HepG2 (cell line): ENCODE measurements around the gene BAHCC1. TPM values are rescaled to one million over a fixed set of nuclear protein-coding genes. Genes with fewer than 3 reads are reported as not detected.
A peak's percentile ranks its signal among the peaks of the same experiment; 100 is the strongest.

Experiments used
- BORCS8-MEF2B ChIP-seq: sonication (generic); formaldehyde crosslinking; IDR thresholded peaks from 2 replicates; pipeline ENCODE4 v1.8.0; 2022; ENCODE audit warnings: mild to moderate bottlenecking, missing genetic modification reagents
- CREM ChIP-seq, 2 experiments: sonication (generic) in 1 of 2; formaldehyde crosslinking in 1 of 2; IDR thresholded peaks; 2 replicates each; pipeline versions ENCODE4 v1.4.0 to v1.6.1; 2016 to 2020; ENCODE audit warnings: antibody characterized with exemption in 1 of 2, mild to moderate bottlenecking in 1 of 2, missing genetic modification reagents in 1 of 2
- EEA1 ChIP-seq: sonication (generic); formaldehyde crosslinking; IDR thresholded peaks from 2 replicates; pipeline ENCODE4 v1.5.1; 2020; ENCODE audit warnings: mild to moderate bottlenecking, missing genetic modification reagents, borderline replicate concordance
- HNF4A ChIP-seq: sonication (generic); formaldehyde crosslinking; IDR thresholded peaks from 2 replicates; pipeline ENCODE4 v1.4.0; 2020; ENCODE audit warnings: missing genetic modification reagents
- PAWR ChIP-seq: sonication (generic); formaldehyde crosslinking; IDR thresholded peaks from 2 replicates; pipeline ENCODE4 v1.4.0; 2020; ENCODE audit warnings: missing genetic modification reagents, mild to moderate bottlenecking, borderline replicate concordance
- PHF20 ChIP-seq: sonication (generic); formaldehyde crosslinking; IDR thresholded peaks from 2 replicates; pipeline ENCODE4 v1.5.0; 2020; ENCODE audit warnings: mild to moderate bottlenecking, missing genetic modification reagents
- RBFOX2 ChIP-seq: fragments of 200-400 bp; formaldehyde crosslinking; IDR thresholded peaks from 2 replicates; pipeline ENCODE4 v1.6.1; 2017; ENCODE audit warnings: low read depth, mild to moderate bottlenecking, low read length
- REXO4 ChIP-seq: sonication (generic); formaldehyde crosslinking; IDR thresholded peaks from 2 replicates; pipeline ENCODE4 v1.8.0; 2022; ENCODE audit warnings: missing genetic modification reagents, mild to moderate bottlenecking, borderline replicate concordance
- TBL1XR1 ChIP-seq: fragments of 150-350 bp; IDR thresholded peaks from 2 replicates; pipeline ENCODE4 v1.6.1; 2014; ENCODE audit warnings: borderline replicate concordance, low read length; ENCODE audit not compliant: partially characterized antibody
- TCF12 ChIP-seq, 2 experiments: fragments of 450-650 bp in 1 of 2; sonication (generic) in 1 of 2; formaldehyde crosslinking in 1 of 2; IDR thresholded peaks; 2 replicates each; pipeline versions ENCODE4 v1.6.1 to v1.8.0; 2017 to 2022; ENCODE audit warnings: antibody characterized with exemption in 1 of 2, mild to moderate bottlenecking in 1 of 2, missing genetic modification reagents in 1 of 2, moderate library complexity in 1 of 2
- WIZ ChIP-seq: sonication (generic); formaldehyde crosslinking; IDR thresholded peaks from 2 replicates; pipeline ENCODE4 v1.5.1; 2020; ENCODE audit warnings: mild to moderate bottlenecking, missing genetic modification reagents
- ZBTB3 ChIP-seq: sonication (generic); formaldehyde crosslinking; IDR thresholded peaks from 2 replicates; pipeline ENCODE4 v1.4.0; 2020; ENCODE audit warnings: low read depth, mild to moderate bottlenecking, moderate library complexity, missing genetic modification reagents, borderline replicate concordance
- ZNF446 ChIP-seq: sonication (generic); formaldehyde crosslinking; IDR thresholded peaks from 2 replicates; pipeline ENCODE4 v1.5.0; 2020; ENCODE audit warnings: mild to moderate bottlenecking, missing genetic modification reagents
- ZNF543 ChIP-seq: sonication (generic); formaldehyde crosslinking; IDR thresholded peaks from 2 replicates; pipeline ENCODE4 v1.4.0; 2020; ENCODE audit warnings: mild to moderate bottlenecking, missing genetic modification reagents
- polyA plus RNA-seq, 8 experiments: library from polyadenylated mRNA; depleted of rRNA in 3 of 8; stranded (reverse) in 7 of 8; unstranded in 1 of 8; fragments of >200 nt; fragmentation: Illumina TruSeq in 4 of 8; extraction: Trizol in 4 of 8; gene quantifications; 2 replicates each; pipeline versions ENCODE4 v1.2.1 to v1.2.3, GENCODE V29; 2011 to 2016; ENCODE audit warnings: low read depth in 4 of 8, missing spikeins in 1 of 8, mixed read lengths in 1 of 8; ENCODE audit not compliant: insufficient read depth in 1 of 8
- total RNA-seq, 5 experiments: library from RNA; depleted of rRNA; stranded (reverse); fragments of >200 nt; fragmentation: Illumina TruSeq; extraction: Trizol; gene quantifications; 2 replicates each; pipeline ENCODE4 v1.2.3, GENCODE V29; 2016; ENCODE audit warnings: low read depth in 1 of 5
- TF ChIP-seq, protein P1 (sequence below): sonication (generic); formaldehyde crosslinking; IDR thresholded peaks from 2 replicates; pipeline ENCODE4 v1.4.0; 2020; ENCODE audit warnings: mild to moderate bottlenecking, missing genetic modification reagents
- TF ChIP-seq, protein P2 (sequence below): sonication (generic); formaldehyde crosslinking; IDR thresholded peaks from 2 replicates; pipeline ENCODE4 v1.4.0; 2020; ENCODE audit warnings: missing genetic modification reagents

The BAHCC1 gene
- total and polyA plus RNA-seq, 2 of the 13 experiments (the other 11 are each of a cell fraction or from before 2014, with no cell fraction given): 1.4 to 1.7 TPM

DNA sequence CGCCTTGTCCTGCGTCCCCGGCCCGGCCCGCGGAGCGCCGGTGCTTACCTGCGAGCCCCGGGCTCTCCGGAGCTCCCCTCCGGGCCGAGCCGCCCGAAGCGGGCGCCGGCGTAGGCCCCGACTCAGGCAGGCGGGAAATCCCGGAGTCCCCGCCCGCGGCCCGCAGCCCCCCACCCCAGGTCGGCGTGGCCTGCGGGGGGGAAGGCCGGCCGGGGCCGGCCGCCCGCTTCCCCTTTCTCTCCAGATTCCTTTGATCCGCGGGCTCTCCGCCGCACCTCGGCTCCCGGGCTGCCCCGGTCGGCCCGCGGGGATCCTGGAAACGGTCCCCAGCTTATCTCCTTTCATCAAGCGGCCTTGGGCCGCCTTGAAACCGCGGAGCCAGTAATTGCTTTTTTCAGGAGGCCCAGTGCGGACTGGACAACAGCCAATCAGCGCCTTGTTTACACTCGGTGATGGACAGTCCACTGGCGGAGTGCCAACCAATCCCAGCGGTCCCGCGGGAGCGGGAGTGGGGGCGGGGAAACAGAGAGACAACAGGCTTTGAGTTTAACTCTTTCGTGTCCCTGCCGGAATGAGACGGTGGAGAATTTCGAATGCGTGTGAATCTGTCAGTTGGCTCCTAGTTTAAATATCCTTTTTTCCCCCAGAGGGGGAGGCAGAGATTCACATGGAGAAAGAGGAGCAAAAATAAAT is 1.4 kb upstream of the BAHCC1 start (continued):
- TF ChIP-seq, protein P1, sequence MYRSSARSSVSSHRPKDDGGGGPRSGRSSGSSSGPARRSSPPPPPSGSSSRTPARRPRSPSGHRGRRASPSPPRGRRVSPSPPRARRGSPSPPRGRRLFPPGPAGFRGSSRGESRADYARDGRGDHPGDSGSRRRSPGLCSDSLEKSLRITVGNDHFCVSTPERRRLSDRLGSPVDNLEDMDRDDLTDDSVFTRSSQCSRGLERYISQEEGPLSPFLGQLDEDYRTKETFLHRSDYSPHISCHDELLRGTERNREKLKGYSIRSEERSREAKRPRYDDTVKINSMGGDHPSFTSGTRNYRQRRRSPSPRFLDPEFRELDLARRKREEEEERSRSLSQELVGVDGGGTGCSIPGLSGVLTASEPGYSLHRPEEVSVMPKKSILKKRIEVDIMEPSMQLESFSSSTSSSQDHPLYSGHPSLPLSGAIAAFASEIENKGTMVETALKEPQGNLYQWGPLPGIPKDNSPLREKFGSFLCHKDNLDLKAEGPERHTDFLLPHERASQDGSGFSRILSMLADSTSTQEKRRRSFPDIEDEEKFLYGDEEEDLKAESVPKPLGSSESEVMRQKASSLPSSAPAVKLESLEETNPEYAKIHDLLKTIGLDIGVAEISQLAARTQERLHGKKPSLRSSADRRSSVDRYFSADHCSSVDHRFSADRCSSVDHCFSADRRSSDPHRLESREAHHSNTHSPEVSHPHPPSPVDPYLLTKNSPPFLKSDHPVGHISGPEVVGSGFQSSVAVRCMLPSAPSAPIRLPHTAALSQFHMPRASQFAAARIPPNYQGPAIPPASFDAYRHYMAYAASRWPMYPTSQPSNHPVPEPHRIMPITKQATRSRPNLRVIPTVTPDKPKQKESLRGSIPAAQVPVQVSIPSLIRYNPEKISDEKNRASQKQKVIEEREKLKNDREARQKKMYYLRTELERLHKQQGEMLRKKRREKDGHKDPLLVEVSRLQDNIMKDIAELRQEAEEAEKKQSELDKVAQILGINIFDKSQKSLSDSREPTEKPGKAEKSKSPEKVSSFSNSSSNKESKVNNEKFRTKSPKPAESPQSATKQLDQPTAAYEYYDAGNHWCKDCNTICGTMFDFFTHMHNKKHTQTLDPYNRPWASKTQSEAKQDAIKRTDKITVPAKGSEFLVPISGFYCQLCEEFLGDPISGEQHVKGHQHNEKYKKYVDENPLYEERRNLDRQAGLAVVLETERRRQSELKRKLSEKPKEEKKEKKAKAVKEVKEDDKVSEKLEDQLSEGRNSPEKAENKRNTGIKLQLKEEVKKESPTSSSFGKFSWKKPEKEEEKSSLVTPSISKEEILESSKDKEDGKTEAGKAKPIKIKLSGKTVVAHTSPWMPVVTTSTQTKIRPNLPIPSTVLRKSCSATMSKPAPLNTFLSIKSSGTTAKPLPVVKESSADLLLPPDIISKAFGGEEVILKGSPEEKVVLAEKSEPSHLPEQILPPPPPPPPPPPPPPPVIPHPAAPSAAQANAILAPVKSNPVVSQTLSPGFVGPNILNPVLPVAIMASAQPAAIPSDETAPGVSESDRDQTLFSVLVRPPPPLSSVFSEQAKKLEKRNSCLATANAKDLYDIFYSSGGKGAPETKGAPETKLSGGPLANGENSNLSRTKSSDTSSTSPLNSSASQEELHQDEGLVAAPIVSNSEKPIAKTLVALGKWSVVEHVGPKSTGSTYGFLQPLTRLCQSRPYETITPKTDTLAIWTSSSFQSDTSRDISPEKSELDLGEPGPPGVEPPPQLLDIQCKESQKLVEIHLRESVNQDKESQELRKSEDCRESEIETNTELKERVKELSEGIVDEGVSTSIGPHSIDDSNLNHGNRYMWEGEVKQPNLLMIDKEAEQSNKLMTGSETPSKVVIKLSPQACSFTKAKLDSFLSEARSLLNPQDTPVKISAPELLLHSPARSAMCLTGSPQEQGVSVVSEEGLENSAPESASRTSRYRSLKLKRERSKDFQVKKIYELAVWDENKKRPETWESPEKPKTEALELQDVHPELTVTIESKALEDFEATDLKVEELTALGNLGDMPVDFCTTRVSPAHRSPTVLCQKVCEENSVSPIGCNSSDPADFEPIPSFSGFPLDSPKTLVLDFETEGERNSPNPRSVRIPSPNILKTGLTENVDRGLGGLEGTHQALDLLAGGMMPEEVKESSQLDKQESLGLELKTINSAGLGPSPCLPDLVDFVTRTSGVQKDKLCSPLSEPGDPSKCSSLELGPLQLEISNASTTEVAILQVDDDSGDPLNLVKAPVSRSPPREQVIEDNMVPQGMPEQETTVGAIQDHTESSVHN (CRISPR knock-in tag): 0 out of 2 replicates have a peak, but pooled peaks have one; percentile 67
- TF ChIP-seq PAWR (CRISPR knock-in tag) (no peak), PHF20 (CRISPR knock-in tag) (no peak; the same call in 1 of the 2 replicates), REXO4 (CRISPR knock-in tag) (no peak), TBL1XR1 (peak; percentile 80), ZNF543 (peak; percentile 57), EEA1 (CRISPR knock-in tag) (peak; percentile 41; the same call in 1 of the 2 replicates), TCF12 (IDR thresholded peaks at IDR 0.05) (no peak), TCF12 (CRISPR knock-in tag; IDR thresholded peaks at IDR 0.05) (no peak), CREM (IDR thresholded peaks at IDR 0.05) (peak; percentile 85), CREM (CRISPR knock-in tag; IDR thresholded peaks at IDR 0.05) (no peak), ZNF446 (peak; percentile 26; the same call in 1 of the 2 replicates), ZBTB3 (CRISPR knock-in tag) (peak; percentile 78; the same call in 1 of the 2 replicates), BORCS8-MEF2B (CRISPR knock-in tag) (peak; percentile 94), WIZ (CRISPR knock-in tag) (no peak), RBFOX2 (peak; percentile 67), HNF4A (CRISPR knock-in tag) (peak; percentile 56)
- TF ChIP-seq, protein P2, sequence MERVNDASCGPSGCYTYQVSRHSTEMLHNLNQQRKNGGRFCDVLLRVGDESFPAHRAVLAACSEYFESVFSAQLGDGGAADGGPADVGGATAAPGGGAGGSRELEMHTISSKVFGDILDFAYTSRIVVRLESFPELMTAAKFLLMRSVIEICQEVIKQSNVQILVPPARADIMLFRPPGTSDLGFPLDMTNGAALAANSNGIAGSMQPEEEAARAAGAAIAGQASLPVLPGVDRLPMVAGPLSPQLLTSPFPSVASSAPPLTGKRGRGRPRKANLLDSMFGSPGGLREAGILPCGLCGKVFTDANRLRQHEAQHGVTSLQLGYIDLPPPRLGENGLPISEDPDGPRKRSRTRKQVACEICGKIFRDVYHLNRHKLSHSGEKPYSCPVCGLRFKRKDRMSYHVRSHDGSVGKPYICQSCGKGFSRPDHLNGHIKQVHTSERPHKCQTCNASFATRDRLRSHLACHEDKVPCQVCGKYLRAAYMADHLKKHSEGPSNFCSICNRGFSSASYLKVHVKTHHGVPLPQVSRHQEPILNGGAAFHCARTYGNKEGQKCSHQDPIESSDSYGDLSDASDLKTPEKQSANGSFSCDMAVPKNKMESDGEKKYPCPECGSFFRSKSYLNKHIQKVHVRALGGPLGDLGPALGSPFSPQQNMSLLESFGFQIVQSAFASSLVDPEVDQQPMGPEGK (CRISPR knock-in tag): peak; percentile 92
